ENCODE data around the gene C2CD4A. TPM values are rescaled to one million over a fixed set of nuclear protein-coding genes. Genes with fewer than 3 reads are reported as not detected.
"Not testable (repeated sequence)": the region's sequence is repeated elsewhere in the genome, so short reads cannot be mapped to it uniquely, and the experiment has no call there.

C2CD4A gene
- 0.15 TPM for polyA plus RNA-seq (2013, experiment 1 of 2)
- polyA plus RNA-seq (2013, experiment 2 of 2) = 0.13 TPM

- Histone ChIP-seq H3K36me3 (ENCODE audit: insufficient read depth, low read length) (no peaks in the 10 kb centered on the region), H3K9me3 (ENCODE audit: insufficient read depth, low read depth, low read length) (no peaks in the 10 kb centered on the region), H3K4me1 (ENCODE audit: insufficient read depth, low read length) (peaks cover 11% of the 10 kb centered on the region), H3K27ac (ENCODE audit: low read depth, low read length) (no peak within 1 kb of the TSS), H3K27me3 (ENCODE audit: insufficient read depth, low read length) (peaks cover 86% of the 10 kb centered on the region), H3K9ac (ENCODE audit: low read depth, low read length) (peak within 1 kb of the TSS; percentile 23; the same call in 1 of the 2 replicates), H3K4me3 (ENCODE audit: low read length) (peak within 1 kb of the TSS; percentile 43)
- WGBS = 7% methylated on average over 33 of the region's 33 CpGs
These were observed at the start of gene C2CD4A for GRCh38 chr15:62066663-62067447. C2CD4A (plus strand) TSS chr15:62066977; CDS start chr15:62067614, 637 bp downstream.

- H3K4me3 ChIP-seq (ENCODE audit: low read length) = no peak overlapping the region
- no peaks in the 10 kb centered on the region for H3K27me3 ChIP-seq (ENCODE audit: insufficient read depth, low read length)
- no peak overlapping the region for H3K27ac ChIP-seq (ENCODE audit: low read depth, low read length)
- H3K4me1 ChIP-seq (ENCODE audit: insufficient read depth, low read length) = no peaks in the 10 kb centered on the region
- H3K36me3 ChIP-seq (ENCODE audit: insufficient read depth, low read length) = no peaks in the 10 kb centered on the region
- no peak overlapping the region for H3K9ac ChIP-seq (ENCODE audit: low read depth, low read length)
- no peaks in the 10 kb centered on the region for H3K9me3 ChIP-seq (ENCODE audit: insufficient read depth, low read depth, low read length)
- over 99% methylated on average over 3 of the region's 3 CpGs for WGBS
These were observed 46.1 kb upstream of the C2CD4A start for GRCh38 chr15:62020576-62021160.

- Histone ChIP-seq H3K9ac (ENCODE audit: low read depth, low read length) (no peak overlapping the region), H3K4me1 (ENCODE audit: insufficient read depth, low read length) (no peaks in the 10 kb centered on the region), H3K4me3 (ENCODE audit: low read length) (no peak overlapping the region), H3K27me3 (ENCODE audit: insufficient read depth, low read length) (no peaks in the 10 kb centered on the region), H3K27ac (ENCODE audit: low read depth, low read length) (no peak overlapping the region), H3K9me3 (ENCODE audit: insufficient read depth, low read depth, low read length) (no peaks in the 10 kb centered on the region), H3K36me3 (ENCODE audit: insufficient read depth, low read length) (no peaks in the 10 kb centered on the region)
- WGBS = 100% methylated on average over 1 of the region's 3 CpGs
These were observed 44.7 kb upstream of the C2CD4A start for GRCh38 chr15:62021991-62022600.

GRCh38 chr15:62026487-62027262 lies 40.1 kb upstream of the C2CD4A start:
- Histone ChIP-seq H3K27ac (ENCODE audit: low read depth, low read length) (no peak overlapping the region), H3K4me1 (ENCODE audit: insufficient read depth, low read length) (no peaks in the 10 kb centered on the region), H3K9ac (ENCODE audit: low read depth, low read length) (no peak overlapping the region), H3K27me3 (ENCODE audit: insufficient read depth, low read length) (no peaks in the 10 kb centered on the region), H3K36me3 (ENCODE audit: insufficient read depth, low read length) (0 out of 2 replicates have a peak, but pooled peaks cover under 1% of the 10 kb centered on the region), H3K9me3 (ENCODE audit: insufficient read depth, low read depth, low read length) (no peaks in the 10 kb centered on the region), H3K4me3 (ENCODE audit: low read length) (no peak overlapping the region)
- 95% methylated on average over 2 of the region's 2 CpGs for WGBS

GRCh38 chr15:62027263-62027565 lies 39.6 kb upstream of the C2CD4A start:
- no peaks in the 10 kb centered on the region for H3K4me1 ChIP-seq (ENCODE audit: insufficient read depth, low read length)
- no peak overlapping the region for H3K27ac ChIP-seq (ENCODE audit: low read depth, low read length)
- H3K36me3 ChIP-seq (ENCODE audit: insufficient read depth, low read length) = 0 out of 2 replicates have a peak, but pooled peaks cover 3% of the 10 kb centered on the region
- no peaks in the 10 kb centered on the region for H3K27me3 ChIP-seq (ENCODE audit: insufficient read depth, low read length)
- WGBS = 96% methylated on average over 3 of the region's 3 CpGs
- no peak overlapping the region for H3K9ac ChIP-seq (ENCODE audit: low read depth, low read length)
- H3K4me3 ChIP-seq (ENCODE audit: low read length) = no peak overlapping the region
- no peaks in the 10 kb centered on the region for H3K9me3 ChIP-seq (ENCODE audit: insufficient read depth, low read depth, low read length)

- 98% methylated on average over 4 of the region's 5 CpGs for WGBS
- H3K9ac ChIP-seq (ENCODE audit: low read depth, low read length) = no peak overlapping the region
- no peak overlapping the region for H3K27ac ChIP-seq (ENCODE audit: low read depth, low read length)
- no peaks in the 10 kb centered on the region for H3K27me3 ChIP-seq (ENCODE audit: insufficient read depth, low read length)
- H3K4me3 ChIP-seq (ENCODE audit: low read length) = no peak overlapping the region
- no peaks in the 10 kb centered on the region for H3K9me3 ChIP-seq (ENCODE audit: insufficient read depth, low read depth, low read length)
- H3K36me3 ChIP-seq (ENCODE audit: insufficient read depth, low read length) = 0 out of 2 replicates have a peak, but pooled peaks cover 3% of the 10 kb centered on the region
- no peaks in the 10 kb centered on the region for H3K4me1 ChIP-seq (ENCODE audit: insufficient read depth, low read length)
These were observed 38.9 kb upstream of the C2CD4A start for GRCh38 chr15:62027916-62028315.

GRCh38 chr15:62035256-62035924 lies 31.4 kb upstream of the C2CD4A start:
- Histone ChIP-seq H3K36me3 (ENCODE audit: insufficient read depth, low read length) (peaks cover 3% of the 10 kb centered on the region; the same call in 1 of the 2 replicates), H3K4me3 (ENCODE audit: low read length) (no peak overlapping the region), H3K27me3 (ENCODE audit: insufficient read depth, low read length) (no peaks in the 10 kb centered on the region)

GRCh38 chr15:62046078-62046743 lies 20.6 kb upstream of the C2CD4A start:
- H3K4me1 ChIP-seq (ENCODE audit: insufficient read depth, low read length) = no peaks in the 10 kb centered on the region
- WGBS = 93% methylated on average over 2 of the region's 5 CpGs
- no peaks in the 10 kb centered on the region for H3K27me3 ChIP-seq (ENCODE audit: insufficient read depth, low read length)
- no peak overlapping the region for H3K4me3 ChIP-seq (ENCODE audit: low read length)
- no peak overlapping the region for H3K27ac ChIP-seq (ENCODE audit: low read depth, low read length)
- no peaks in the 10 kb centered on the region for H3K36me3 ChIP-seq (ENCODE audit: insufficient read depth, low read length)
- no peaks in the 10 kb centered on the region for H3K9me3 ChIP-seq (ENCODE audit: insufficient read depth, low read depth, low read length)
- H3K9ac ChIP-seq (ENCODE audit: low read depth, low read length) = no peak overlapping the region

More at GRCh38 chr15:62035256-62035924, 31.4 kb upstream of the C2CD4A start:
- Histone ChIP-seq H3K4me1 (ENCODE audit: insufficient read depth, low read length) (no peaks in the 10 kb centered on the region), H3K9me3 (ENCODE audit: insufficient read depth, low read depth, low read length) (no peaks in the 10 kb centered on the region), H3K9ac (ENCODE audit: low read depth, low read length) (no peak overlapping the region), H3K27ac (ENCODE audit: low read depth, low read length) (no peak overlapping the region)
- 100% methylated on average over 1 of the region's 2 CpGs for WGBS

- no peaks in the 10 kb centered on the region for H3K4me1 ChIP-seq (ENCODE audit: insufficient read depth, low read length)
- WGBS = 87% methylated on average over 2 of the region's 2 CpGs
- H3K36me3 ChIP-seq (ENCODE audit: insufficient read depth, low read length) = no peaks in the 10 kb centered on the region
- H3K9ac ChIP-seq (ENCODE audit: low read depth, low read length) = no peak overlapping the region
- no peaks in the 10 kb centered on the region for H3K27me3 ChIP-seq (ENCODE audit: insufficient read depth, low read length)
- H3K27ac ChIP-seq (ENCODE audit: low read depth, low read length) = no peak overlapping the region
- no peak overlapping the region for H3K4me3 ChIP-seq (ENCODE audit: low read length)
- H3K9me3 ChIP-seq (ENCODE audit: insufficient read depth, low read depth, low read length) = no peaks in the 10 kb centered on the region
These were observed 19.4 kb upstream of the C2CD4A start for GRCh38 chr15:62047282-62047827.

GRCh38 chr15:62048254-62048653 lies 18.5 kb upstream of the C2CD4A start:
- not testable (repeated sequence) for H3K4me1 ChIP-seq (ENCODE audit: insufficient read depth, low read length); H3K9me3 ChIP-seq (ENCODE audit: insufficient read depth, low read depth, low read length); H3K36me3 ChIP-seq (ENCODE audit: insufficient read depth, low read length); H3K27me3 ChIP-seq (ENCODE audit: insufficient read depth, low read length); H3K27ac ChIP-seq (ENCODE audit: low read depth, low read length); H3K9ac ChIP-seq (ENCODE audit: low read depth, low read length); H3K4me3 ChIP-seq (ENCODE audit: low read length)
- WGBS = no CpG with 5 or more reads among the region's 4 CpGs

Data from HUES64 (cell line).